ENCODE measurements around the gene ERF.

The ERF gene

DNA sequence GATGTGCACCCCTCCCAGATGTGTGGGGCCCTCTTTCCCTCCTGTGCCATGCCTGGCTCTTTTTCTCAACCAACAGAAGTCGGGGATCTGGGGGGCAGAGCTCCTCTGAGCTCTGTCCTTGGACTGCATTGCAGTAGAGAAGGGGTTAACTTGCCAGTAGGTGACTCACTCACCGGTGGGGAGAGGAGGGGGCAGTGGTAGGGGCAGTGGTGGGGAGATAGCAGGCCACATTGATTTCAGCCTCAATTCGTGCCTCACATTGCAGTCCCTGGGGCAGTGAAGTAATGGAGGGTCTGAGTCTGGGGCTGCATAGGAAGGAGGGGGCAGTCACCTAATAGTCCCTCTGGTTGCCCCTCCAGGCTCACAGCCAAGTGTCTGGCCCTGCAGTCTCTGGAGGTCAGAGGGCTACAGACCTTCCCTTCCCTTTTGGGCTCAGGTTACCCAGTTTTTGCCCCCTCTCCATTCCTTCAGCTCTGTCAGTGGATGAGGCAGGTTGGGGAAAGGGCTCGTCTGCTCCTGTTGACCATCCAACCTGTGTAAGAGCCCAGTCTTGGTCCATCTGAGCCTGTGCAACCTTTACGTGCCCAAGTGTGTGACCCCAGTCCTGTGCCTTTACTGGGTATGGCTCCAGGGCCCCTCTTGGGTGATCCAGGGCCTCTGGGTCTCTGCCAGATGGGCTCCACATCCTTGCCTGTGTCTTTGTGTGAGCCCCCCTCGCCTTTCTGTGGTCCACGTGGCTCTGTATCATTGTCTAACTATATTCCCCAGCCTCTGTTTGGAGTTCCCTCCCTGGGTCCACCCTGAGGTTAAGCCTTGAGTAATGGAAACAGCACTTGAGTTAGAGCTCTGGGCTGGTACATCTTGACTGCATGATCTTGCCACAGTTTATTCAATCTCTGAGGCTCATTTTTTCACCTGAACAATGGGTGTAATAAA lies 27.2 kb upstream of the ERF start:
- TF ChIP-seq, protein P1, sequence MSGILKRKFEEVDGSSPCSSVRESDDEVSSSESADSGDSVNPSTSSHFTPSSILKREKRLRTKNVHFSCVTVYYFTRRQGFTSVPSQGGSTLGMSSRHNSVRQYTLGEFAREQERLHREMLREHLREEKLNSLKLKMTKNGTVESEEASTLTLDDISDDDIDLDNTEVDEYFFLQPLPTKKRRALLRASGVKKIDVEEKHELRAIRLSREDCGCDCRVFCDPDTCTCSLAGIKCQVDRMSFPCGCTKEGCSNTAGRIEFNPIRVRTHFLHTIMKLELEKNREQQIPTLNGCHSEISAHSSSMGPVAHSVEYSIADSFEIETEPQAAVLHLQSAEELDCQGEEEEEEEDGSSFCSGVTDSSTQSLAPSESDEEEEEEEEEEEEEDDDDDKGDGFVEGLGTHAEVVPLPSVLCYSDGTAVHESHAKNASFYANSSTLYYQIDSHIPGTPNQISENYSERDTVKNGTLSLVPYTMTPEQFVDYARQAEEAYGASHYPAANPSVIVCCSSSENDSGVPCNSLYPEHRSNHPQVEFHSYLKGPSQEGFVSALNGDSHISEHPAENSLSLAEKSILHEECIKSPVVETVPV (CRISPR knock-in tag; IDR thresholded peaks at IDR 0.05), result no peak
- TF ChIP-seq, protein P2, sequence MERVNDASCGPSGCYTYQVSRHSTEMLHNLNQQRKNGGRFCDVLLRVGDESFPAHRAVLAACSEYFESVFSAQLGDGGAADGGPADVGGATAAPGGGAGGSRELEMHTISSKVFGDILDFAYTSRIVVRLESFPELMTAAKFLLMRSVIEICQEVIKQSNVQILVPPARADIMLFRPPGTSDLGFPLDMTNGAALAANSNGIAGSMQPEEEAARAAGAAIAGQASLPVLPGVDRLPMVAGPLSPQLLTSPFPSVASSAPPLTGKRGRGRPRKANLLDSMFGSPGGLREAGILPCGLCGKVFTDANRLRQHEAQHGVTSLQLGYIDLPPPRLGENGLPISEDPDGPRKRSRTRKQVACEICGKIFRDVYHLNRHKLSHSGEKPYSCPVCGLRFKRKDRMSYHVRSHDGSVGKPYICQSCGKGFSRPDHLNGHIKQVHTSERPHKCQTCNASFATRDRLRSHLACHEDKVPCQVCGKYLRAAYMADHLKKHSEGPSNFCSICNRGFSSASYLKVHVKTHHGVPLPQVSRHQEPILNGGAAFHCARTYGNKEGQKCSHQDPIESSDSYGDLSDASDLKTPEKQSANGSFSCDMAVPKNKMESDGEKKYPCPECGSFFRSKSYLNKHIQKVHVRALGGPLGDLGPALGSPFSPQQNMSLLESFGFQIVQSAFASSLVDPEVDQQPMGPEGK (CRISPR knock-in tag; IDR thresholded peaks at IDR 0.05; ENCODE audit: borderline replicate concordance), result peak; percentile 62; the same call in 1 of the 2 replicates
- peak; percentile 4 for ATAC-seq

DNA sequence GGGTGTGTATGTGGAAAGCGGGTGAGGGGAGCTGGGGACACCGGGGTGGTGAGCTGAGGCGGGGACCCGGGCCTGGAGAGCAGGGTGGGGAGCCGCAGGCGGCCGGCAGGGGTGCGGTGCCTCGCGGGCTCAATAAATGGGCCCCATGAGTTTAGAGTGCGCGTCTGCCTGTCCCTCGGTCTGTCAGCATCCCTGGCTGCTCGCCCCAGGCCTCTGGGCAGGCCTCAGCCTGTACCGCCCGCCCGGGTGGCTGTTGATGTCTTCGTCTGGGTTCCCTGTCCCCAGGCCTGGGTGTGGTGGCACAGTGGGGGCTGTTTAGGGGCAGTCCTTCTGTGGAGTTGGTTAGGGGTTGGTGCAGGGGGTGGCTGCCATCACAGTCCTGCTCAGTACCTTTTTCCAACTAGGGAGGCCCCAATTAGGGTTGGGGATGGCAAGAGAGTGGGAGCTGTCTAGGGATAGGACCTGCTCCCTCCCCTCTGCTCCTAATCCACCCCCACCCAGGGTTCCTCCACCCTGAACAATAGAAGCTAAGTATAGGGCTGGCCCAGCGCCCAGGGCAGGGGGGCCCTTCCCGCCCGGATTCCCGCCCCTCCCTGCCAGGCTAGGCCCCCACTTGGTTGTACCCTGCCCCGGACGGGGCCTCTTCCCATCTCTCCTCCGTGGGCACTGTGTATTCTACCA lies 26.4 kb upstream of the ERF start:
- peak; percentile 10 for ATAC-seq
- TF ChIP-seq ZNF8 (CRISPR knock-in tag; IDR thresholded peaks at IDR 0.05) (no peak), CSDC2 (CRISPR knock-in tag; IDR thresholded peaks at IDR 0.05) (no peak)
- TF ChIP-seq, protein P2 (CRISPR knock-in tag; IDR thresholded peaks at IDR 0.05; ENCODE audit: borderline replicate concordance), result peak; percentile 86; the same call in 1 of the 2 replicates
- TF ChIP-seq, protein P3, sequence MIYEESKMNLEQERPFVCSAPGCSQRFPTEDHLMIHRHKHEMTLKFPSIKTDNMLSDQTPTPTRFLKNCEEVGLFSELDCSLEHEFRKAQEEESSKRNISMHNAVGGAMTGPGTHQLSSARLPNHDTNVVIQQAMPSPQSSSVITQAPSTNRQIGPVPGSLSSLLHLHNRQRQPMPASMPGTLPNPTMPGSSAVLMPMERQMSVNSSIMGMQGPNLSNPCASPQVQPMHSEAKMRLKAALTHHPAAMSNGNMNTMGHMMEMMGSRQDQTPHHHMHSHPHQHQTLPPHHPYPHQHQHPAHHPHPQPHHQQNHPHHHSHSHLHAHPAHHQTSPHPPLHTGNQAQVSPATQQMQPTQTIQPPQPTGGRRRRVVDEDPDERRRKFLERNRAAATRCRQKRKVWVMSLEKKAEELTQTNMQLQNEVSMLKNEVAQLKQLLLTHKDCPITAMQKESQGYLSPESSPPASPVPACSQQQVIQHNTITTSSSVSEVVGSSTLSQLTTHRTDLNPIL (CRISPR knock-in tag; IDR thresholded peaks at IDR 0.05; ENCODE audit: low read depth), result no peak

DNA sequence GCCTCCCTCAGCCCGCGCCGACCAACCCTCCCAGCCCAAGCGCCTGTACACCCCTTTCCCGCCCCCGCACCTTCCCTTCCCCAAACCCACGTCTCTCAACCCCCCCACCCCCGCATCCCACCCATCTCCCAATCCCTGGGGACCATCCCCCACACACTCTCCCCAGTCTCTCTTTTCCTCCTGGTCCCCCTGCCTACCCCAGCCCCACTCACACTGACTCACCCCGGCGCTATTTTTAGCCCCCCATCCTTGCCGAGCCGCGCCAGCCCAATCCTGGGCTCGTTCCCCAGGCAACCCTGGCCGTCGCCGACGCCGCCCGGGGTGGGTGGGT lies 25.9 kb upstream of the ERF start:
- peak; percentile 13 for ATAC-seq
- TF ChIP-seq, protein P1 (CRISPR knock-in tag; IDR thresholded peaks at IDR 0.05), result no peak
- TF ChIP-seq, protein P4, sequence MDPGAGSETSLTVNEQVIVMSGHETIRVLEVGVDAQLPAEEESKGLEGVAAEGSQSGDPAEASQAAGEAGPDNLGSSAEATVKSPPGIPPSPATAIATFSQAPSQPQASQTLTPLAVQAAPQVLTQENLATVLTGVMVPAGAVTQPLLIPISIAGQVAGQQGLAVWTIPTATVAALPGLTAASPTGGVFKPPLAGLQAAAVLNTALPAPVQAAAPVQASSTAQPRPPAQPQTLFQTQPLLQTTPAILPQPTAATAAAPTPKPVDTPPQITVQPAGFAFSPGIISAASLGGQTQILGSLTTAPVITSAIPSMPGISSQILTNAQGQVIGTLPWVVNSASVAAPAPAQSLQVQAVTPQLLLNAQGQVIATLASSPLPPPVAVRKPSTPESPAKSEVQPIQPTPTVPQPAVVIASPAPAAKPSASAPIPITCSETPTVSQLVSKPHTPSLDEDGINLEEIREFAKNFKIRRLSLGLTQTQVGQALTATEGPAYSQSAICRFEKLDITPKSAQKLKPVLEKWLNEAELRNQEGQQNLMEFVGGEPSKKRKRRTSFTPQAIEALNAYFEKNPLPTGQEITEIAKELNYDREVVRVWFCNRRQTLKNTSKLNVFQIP (CRISPR knock-in tag; IDR thresholded peaks at IDR 0.05; ENCODE audit: borderline replicate concordance, low read depth), result no peak
- TF ChIP-seq ZFP30 (CRISPR knock-in tag; IDR thresholded peaks at IDR 0.05), result no peak
- TF ChIP-seq ISL1 (CRISPR knock-in tag; IDR thresholded peaks at IDR 0.05), result no peak
- TF ChIP-seq ZNF565 (CRISPR knock-in tag; conservative IDR thresholded peaks at IDR 0.05; ENCODE audit: low read depth), result no peak
- no peak for TF ChIP-seq BACH2 (CRISPR knock-in tag; IDR thresholded peaks at IDR 0.05; ENCODE audit: borderline replicate concordance)
- no peak for TF ChIP-seq TOX (CRISPR knock-in tag; IDR thresholded peaks at IDR 0.05; ENCODE audit: borderline replicate concordance)
- TF ChIP-seq RARB (CRISPR knock-in tag; IDR thresholded peaks at IDR 0.05), result no peak

DNA sequence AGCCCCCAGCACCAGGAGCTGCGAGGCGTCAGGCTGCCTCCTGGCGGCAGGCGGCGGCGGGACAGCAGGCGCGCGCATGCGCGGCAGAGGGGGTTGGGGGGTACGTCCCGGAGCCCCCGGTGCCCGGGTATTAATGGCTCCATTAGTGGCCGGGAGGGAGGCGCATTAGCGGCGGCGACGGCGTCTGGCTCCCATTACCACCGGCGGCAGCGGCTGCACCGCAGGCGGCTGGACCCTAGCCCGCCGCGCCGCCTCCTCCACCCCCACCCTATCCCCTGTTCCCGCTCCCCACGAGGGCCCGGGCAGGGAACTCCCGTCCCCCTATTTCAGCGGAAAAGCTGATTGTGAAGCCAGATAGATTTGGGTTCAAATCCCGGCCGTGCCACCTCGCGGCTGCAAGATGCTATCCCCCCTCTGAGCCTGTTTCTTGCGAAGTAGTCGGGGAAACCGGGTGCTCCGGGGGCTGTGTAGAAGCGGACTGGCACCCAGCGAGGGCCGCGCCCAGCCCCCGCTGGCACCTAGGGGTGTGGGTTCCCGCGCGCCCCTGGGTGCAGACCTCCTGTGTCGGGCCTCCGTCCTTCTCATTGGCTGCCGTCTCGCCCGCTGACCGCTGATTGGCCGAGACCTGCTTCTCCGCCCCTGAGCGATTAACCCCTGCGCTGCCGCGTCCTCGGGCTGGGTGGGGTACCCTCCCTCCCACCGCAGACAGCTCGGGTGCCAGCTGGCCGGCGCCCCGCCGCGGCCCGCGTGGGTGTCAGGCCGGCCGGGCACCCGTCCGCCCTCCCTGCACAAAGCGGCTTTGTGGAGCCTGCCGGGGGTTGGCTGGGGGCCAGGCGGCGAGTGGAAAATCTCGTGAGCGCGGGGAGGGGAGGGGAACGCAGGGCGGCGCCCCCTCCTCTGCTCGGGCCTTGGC lies 25.2 kb upstream of the ERF start:
- TF ChIP-seq, protein P4 (CRISPR knock-in tag; IDR thresholded peaks at IDR 0.05; ENCODE audit: borderline replicate concordance, low read depth), result no peak
- TF ChIP-seq, protein P2 (CRISPR knock-in tag; IDR thresholded peaks at IDR 0.05; ENCODE audit: borderline replicate concordance), result peak; percentile 96; the same call in 1 of the 2 replicates

More for the DNA sequence above, 25.2 kb upstream of the ERF start:
- ATAC-seq, result peak; percentile 70

Data from SK-N-SH treated with all-trans-retinoic acid at 6 μM for 48 hours (cell line).